Stimulated activated CD4-positive, alpha-beta T cell treated with anti-CD3 and anti-CD28 coated beads, Interleukin-12 subunit alpha, Interleukin-12 subunit beta, amount 100 ng/mL, for 48 hours (primary cell): ENCODE data around the gene C4orf36.
"Not testable (repeated sequence)": the region's sequence is repeated elsewhere in the genome, so short reads cannot be mapped to it uniquely, and the experiment has no call there.

Experiments
- DNase-seq, 3 donors: peaks; one replicate each; pipeline ENCODE4 v3.0.0-alpha.2; 2020; ENCODE audit warnings: low read depth in 2 of 3, low spot score in 1 of 3

C4orf36 gene

GRCh38 chr4:86917212-86918039, 25.2 kb upstream of the C4orf36 start:
- DNase-seq, result no peak

- DNase-seq, result no peak
Measured at GRCh38 chr4:86916392-86916791, 24.2 kb upstream of the C4orf36 start.

GRCh38 chr4:86910820-86911684, 18.8 kb upstream of the C4orf36 start:
- DNase-seq, result no peak

GRCh38 chr4:86910369-86910768, 18.1 kb upstream of the C4orf36 start:
- DNase-seq, result no peak

- DNase-seq, result no peak
Measured at GRCh38 chr4:86909546-86910295, 17.5 kb upstream of the C4orf36 start.

- DNase-seq, result no peak
Measured at GRCh38 chr4:86908251-86908657, 16.0 kb upstream of the C4orf36 start.

- no peak for DNase-seq
Measured at GRCh38 chr4:86901864-86902263, 9.6 kb upstream of the C4orf36 start.

- no peak for DNase-seq
Measured at GRCh38 chr4:86898562-86898961, 6.3 kb upstream of the C4orf36 start.

- DNase-seq, result no peak
Measured at GRCh38 chr4:86896596-86896995, 4.4 kb upstream of the C4orf36 start.

- peak in 1 of 3 donors; percentile 51 for DNase-seq
Measured at GRCh38 chr4:86895692-86896488, 3.7 kb upstream of the C4orf36 start.

- DNase-seq, result no peak
Measured at GRCh38 chr4:86894455-86894854, 2.2 kb upstream of the C4orf36 start.

GRCh38 chr4:86893136-86893535, 914 bp upstream of the C4orf36 start:
- no peak for DNase-seq

- DNase-seq, result no peak
Measured at GRCh38 chr4:86892636-86892960, 376 bp upstream of the C4orf36 start.

GRCh38 chr4:86890790-86891189, 1.4 kb downstream of the C4orf36 start:
- no peak for DNase-seq

- no peak for DNase-seq
Measured at GRCh38 chr4:86879641-86880040, 12.6 kb downstream of the C4orf36 start.

- no peak for DNase-seq
Measured at GRCh38 chr4:86878640-86879039, 13.6 kb downstream of the C4orf36 start.

- no peak for DNase-seq
Measured at GRCh38 chr4:86876894-86877685, 15.1 kb downstream of the C4orf36 start.

GRCh38 chr4:86875436-86875835, 16.8 kb downstream of the C4orf36 start:
- not testable (repeated sequence) for DNase-seq

- DNase-seq, result no peak
Measured at GRCh38 chr4:86872135-86872534, 20.1 kb downstream of the C4orf36 start.
